Pancreas (tissue), 10 donors: Measurements from ENCODE around the gene GUCY1A2. TPM values are rescaled to one million over a fixed set of nuclear protein-coding genes. Genes with fewer than 3 reads are reported as not detected.

Experiments used
- ATAC-seq, 4 donors: fragments of 200-7000 bp; cut with Tn5 transposase; one replicate each; pipeline versions ENCODE4 v1.8.0 to v1.9.1; 2020; ENCODE audit warnings: mild to moderate bottlenecking in 4 of 4, moderate library complexity in 4 of 4
- DNase-seq, 6 donors: peaks; one replicate each; pipeline ENCODE4 v3.0.0-alpha.2; 2020
- FAIRE-seq: peaks from 2 replicates; lab custom pipeline; 2012; peaks lifted over from hg19 to GRCh38; lab: Jason Lieb, UNC
- H3K27ac ChIP-seq, 4 donors: fragments of 200-600 bp; sonication (generic); 1 replicate in 3 of 4; 2 replicates in 1 of 4; pipeline versions ENCODE4 v1.5.0 to v1.8.0; 2020
- H3K27me3 ChIP-seq, 4 donors: fragments of 200-600 bp; one replicate each; pipeline ENCODE4 v1.8.0; 2021
- H3K36me3 ChIP-seq, 3 donors: fragments of 200-600 bp; sonication (generic) in 1 of 3; one replicate each; pipeline versions ENCODE4 v1.5.0 to v1.8.0; 2020 to 2021
- H3K4me1 ChIP-seq, 3 donors: fragments of 200-600 bp; one replicate each; pipeline ENCODE4 v1.8.0; 2021
- H3K4me3 ChIP-seq, 4 donors: fragments of 200-600 bp; sonication (generic) in 2 of 4; one replicate each; pipeline versions ENCODE4 v1.5.0 to v1.8.0; 2020 to 2021
- H3K9me3 ChIP-seq, 4 donors: fragments of 200-600 bp; one replicate each; pipeline ENCODE4 v1.8.0; 2021
- CTCF ChIP-seq, 4 donors: fragments of 200-600 bp; sonication (generic) in 3 of 4; IDR thresholded peaks; one replicate each; pipeline versions ENCODE4 v1.5.0 to v1.8.0; 2021; ENCODE audit warnings: antibody characterized with exemption in 4 of 4
- WGBS, 2 donors: extraction: QIAGEN DNeasy Blood & Tissue Kit; methylation state at CpG; one replicate each; pipeline ENCODE4 v1.1.7; 2013; 5-methylcytosine and 5-hydroxymethylcytosine counted together
- intact Hi-C, 3 donors: fragments of 100-400 bp; cut with DNase I; formaldehyde crosslinking; loops; one replicate each; pipeline versions ENCODE4 v1.11.1 to v1.14.2; 2022
- polyA plus RNA-seq, 2 donors: library from polyadenylated mRNA; stranded (reverse); fragments of 200-250 nt; gene quantifications; one replicate each; pipeline ENCODE4 v1.2.3, GENCODE V29; 2013
- total RNA-seq, 6 donors: library from RNA; stranded (reverse); fragmentation: NEBNext Ultra II Directional in 4 of 6; extraction: Animal tissue kit (Norgen Biotek cat#: 25700) in 4 of 6; gene quantifications; one replicate each; pipeline versions ENCODE4 v1.2.1 to v1.2.4, GENCODE V29; 2021 to 2023
- donor health status: healthy with polysubstance abuse.
- donor health status: DM: no; HTN: no; CAD: no; lungs with moderate emphysema.
- donor health status: DM: no; HTN: no; CAD: no.
- donor health status: control.
- donor health status: control.
- donor health status: Bipolar disorder and iron deficiency.
- donor health status: DM: yes; HTN: yes; CAD: no.
- donor health status: DM: no; HTN: no; CAD: no.
- donor health status: DM: no; HTN: no; CAD: no.
- donor health status: DM: yes; HTN: yes; CAD: no.

Gene GUCY1A2
- total and polyA plus RNA-seq, 8 donors, result 1.1 to 14.5 (median 7.9) TPM

- H3K27me3 ChIP-seq, result no peaks in the 10 kb centered on the region
- no peak overlapping the region for H3K27ac ChIP-seq
- ATAC-seq, result no peak
- H3K9me3 ChIP-seq, result no peaks in the 10 kb centered on the region
- no peak overlapping the region for H3K4me3 ChIP-seq
- DNase-seq, result no peak
- TF ChIP-seq CTCF (IDR thresholded peaks at IDR 0.05), result no peak
- no peaks in the 10 kb centered on the region for H3K36me3 ChIP-seq
- WGBS, 2 donors, result 60 to 78% methylated on average over 3 of the region's 3 CpGs
- H3K4me1 ChIP-seq, result no peaks in the 10 kb centered on the region
- intact Hi-C loops, result no loop called here
- FAIRE-seq, result no peak
Observed at GRCh38 chr11:106856566-106856965, 161.7 kb downstream of the GUCY1A2 start.

- Histone ChIP-seq H3K4me3 (no peak overlapping the region), H3K9me3 (no peaks in the 10 kb centered on the region), H3K4me1 (no peaks in the 10 kb centered on the region), H3K27me3 (no peaks in the 10 kb centered on the region), H3K27ac (no peak overlapping the region), H3K36me3 (no peaks in the 10 kb centered on the region)
- peak in 1 of 6 donors; percentile 25 for DNase-seq
- no peak for TF ChIP-seq CTCF (IDR thresholded peaks at IDR 0.05)
- WGBS, 2 donors, result 80 to 95% methylated on average over 7 of the region's 7 CpGs
- FAIRE-seq, result no peak
- intact Hi-C loops, result no loop called here
- ATAC-seq, result no peak
Observed at GRCh38 chr11:106854429-106854828, 163.8 kb downstream of the GUCY1A2 start.

GRCh38 chr11:106853850-106854401, 164.3 kb downstream of the GUCY1A2 start:
- no peak for FAIRE-seq
- no peaks in the 10 kb centered on the region for H3K9me3 ChIP-seq
- WGBS, 2 donors, result 73 to 91% methylated on average over 1 of the region's 1 CpG
- H3K4me1 ChIP-seq, result no peaks in the 10 kb centered on the region
- no peaks in the 10 kb centered on the region for H3K36me3 ChIP-seq
- H3K4me3 ChIP-seq, result no peak overlapping the region
- H3K27me3 ChIP-seq, result no peaks in the 10 kb centered on the region
- H3K27ac ChIP-seq, result no peak overlapping the region
- DNase-seq, result peak in 2 of 6 donors; percentile 8 to 25
- no peak for ATAC-seq
- TF ChIP-seq CTCF (IDR thresholded peaks at IDR 0.05), result no peak
- intact Hi-C loops, result no loop called here

- FAIRE-seq (no peak), ATAC-seq (no peak), DNase-seq (no peak)
- no peak overlapping the region for H3K4me3 ChIP-seq
- intact Hi-C loops, result no loop called here
- H3K36me3 ChIP-seq, result no peaks in the 10 kb centered on the region
- no peak for TF ChIP-seq CTCF (IDR thresholded peaks at IDR 0.05)
- no peak overlapping the region for H3K27ac ChIP-seq
- no peaks in the 10 kb centered on the region for H3K9me3 ChIP-seq
- no peaks in the 10 kb centered on the region for H3K4me1 ChIP-seq
- H3K27me3 ChIP-seq, result no peaks in the 10 kb centered on the region
Observed at GRCh38 chr11:106852779-106853178, 165.5 kb downstream of the GUCY1A2 start.

- Histone ChIP-seq H3K9me3 (no peaks in the 10 kb centered on the region), H3K27ac (no peak overlapping the region), H3K4me1 (no peaks in the 10 kb centered on the region), H3K4me3 (no peak overlapping the region), H3K27me3 (no peaks in the 10 kb centered on the region), H3K36me3 (no peaks in the 10 kb centered on the region)
- intact Hi-C loops, result no loop called here
- no peak for FAIRE-seq
- no peak for DNase-seq
- no peak for TF ChIP-seq CTCF (IDR thresholded peaks at IDR 0.05)
- no peak for ATAC-seq
Observed at GRCh38 chr11:106848526-106848925, 169.8 kb downstream of the GUCY1A2 start.
